GM12873 (cell line): ENCODE results near the gene SLC22A12.

Experiments used
- CTCF ChIP-seq: IDR thresholded peaks from 2 replicates; pipeline ENCODE4 v1.5.1; 2012; ENCODE audit warnings: low read depth, mild to moderate bottlenecking, moderate library complexity, low read length, control low read depth; ENCODE audit not compliant: insufficient read depth; ENCODE audit errors: missing control alignments

The SLC22A12 gene

GRCh38 chr11:64619811-64620380 is 28.9 kb downstream of the SLC22A12 start:
- TF ChIP-seq CTCF: no peak

GRCh38 chr11:64620381-64620971 is 29.5 kb downstream of the SLC22A12 start:
- TF ChIP-seq CTCF: no peak

- TF ChIP-seq CTCF: no peak
Measured at GRCh38 chr11:64621283-64622019, 30.4 kb downstream of the SLC22A12 start.

- TF ChIP-seq CTCF: no peak
Measured at GRCh38 chr11:64622681-64623080, 31.7 kb downstream of the SLC22A12 start.

- TF ChIP-seq CTCF: no peak
Measured at GRCh38 chr11:64624883-64625481, 34.0 kb downstream of the SLC22A12 start.

- no peak for TF ChIP-seq CTCF
Measured at GRCh38 chr11:64626637-64627036, 35.6 kb downstream of the SLC22A12 start.

GRCh38 chr11:64627371-64627770 is 36.4 kb downstream of the SLC22A12 start:
- TF ChIP-seq CTCF: no peak
